SK-N-SH treated with all-trans-retinoic acid at 6 μM for 48 hours (cell line): ENCODE results near the gene CNN2.
A peak's percentile ranks its signal among the peaks of the same experiment; 100 is the strongest.

Experiments used
- ATAC-seq: fragments of 200-7000 bp; cut with Tn5 transposase; 3 replicates; pipeline ENCODE4 v1.9.1; 2020; ENCODE audit warnings: mild to moderate bottlenecking, moderate library complexity
- ARNTL ChIP-seq: fragments of 450-650 bp; formaldehyde crosslinking; IDR thresholded peaks from 2 replicates; pipeline ENCODE4 v1.5.0; 2020; ENCODE audit warnings: low read depth, mild to moderate bottlenecking, moderate library complexity, borderline replicate concordance
- BACH2 ChIP-seq: fragments of 250-450 bp; sonication (Bioruptor Pico); IDR thresholded peaks from 2 replicates; pipeline ENCODE4 v1.9.0; 2021; ENCODE audit warnings: mild to moderate bottlenecking, borderline replicate concordance
- CREB5 ChIP-seq: fragments of 250-450 bp; sonication (Bioruptor Pico); IDR thresholded peaks from 2 replicates; pipeline ENCODE4 v1.5.1; 2020; ENCODE audit warnings: low read depth, mild to moderate bottlenecking, moderate library complexity
- CSDC2 ChIP-seq: fragments of 250-450 bp; sonication (Bioruptor Pico); IDR thresholded peaks from 2 replicates; pipeline ENCODE4 v1.5.0; 2020; ENCODE audit warnings: mild to moderate bottlenecking, moderate library complexity
- ESRRG ChIP-seq: fragments of 250-450 bp; sonication (Bioruptor Pico); IDR thresholded peaks from 2 replicates; pipeline ENCODE4 v1.6.1; 2021; ENCODE audit warnings: mild to moderate bottlenecking
- GLIS3 ChIP-seq: fragments of 250-450 bp; sonication (Bioruptor Pico); IDR thresholded peaks from 2 replicates; pipeline ENCODE4 v1.5.0; 2020; ENCODE audit warnings: mild to moderate bottlenecking, moderate library complexity
- OSR1 ChIP-seq: fragments of 250-450 bp; sonication (Bioruptor Pico); IDR thresholded peaks from 2 replicates; pipeline ENCODE4 v1.8.0; 2022; ENCODE audit warnings: moderate library complexity, mild to moderate bottlenecking, inconsistent platforms
- PATZ1 ChIP-seq: fragments of 250-450 bp; sonication (Bioruptor Pico); IDR thresholded peaks from 2 replicates; pipeline ENCODE4 v1.8.0; 2020; ENCODE audit warnings: mild to moderate bottlenecking, moderate library complexity, borderline replicate concordance
- POU6F1 ChIP-seq: fragments of 250-450 bp; sonication (Bioruptor Pico); IDR thresholded peaks from 2 replicates; pipeline ENCODE4 v1.8.0; 2021; ENCODE audit warnings: low read depth, mild to moderate bottlenecking, moderate library complexity, borderline replicate concordance
- PPARA ChIP-seq: fragments of 250-450 bp; sonication (Bioruptor Pico); IDR thresholded peaks from 2 replicates; pipeline ENCODE4 v1.5.0; 2020; ENCODE audit warnings: mild to moderate bottlenecking, borderline replicate concordance
- RARB ChIP-seq: fragments of 250-450 bp; sonication (Bioruptor Pico); IDR thresholded peaks from 2 replicates; pipeline ENCODE4 v1.8.0; 2021; ENCODE audit warnings: mild to moderate bottlenecking, moderate library complexity
- SNAI2 ChIP-seq: fragments of 250-450 bp; sonication (Bioruptor Pico); IDR thresholded peaks from 2 replicates; pipeline ENCODE4 v1.5.0; 2020; ENCODE audit warnings: mild to moderate bottlenecking, moderate library complexity
- TCF4 ChIP-seq: fragments of 250-450 bp; sonication (Bioruptor Pico); IDR thresholded peaks from 2 replicates; pipeline ENCODE4 v1.8.0; 2021; ENCODE audit warnings: mild to moderate bottlenecking, moderate library complexity, borderline replicate concordance
- TOX ChIP-seq: fragments of 250-450 bp; sonication (Bioruptor Pico); IDR thresholded peaks from 2 replicates; pipeline ENCODE4 v1.8.0; 2021; ENCODE audit warnings: mild to moderate bottlenecking, moderate library complexity, borderline replicate concordance
- TSHZ2 ChIP-seq: fragments of 250-450 bp; sonication (Bioruptor Pico); IDR thresholded peaks from 2 replicates; pipeline ENCODE4 v1.5.0; 2020; ENCODE audit warnings: mild to moderate bottlenecking, moderate library complexity
- ZC3H10 ChIP-seq: fragments of 250-450 bp; sonication (Bioruptor Pico); IDR thresholded peaks from 2 replicates; pipeline ENCODE4 v1.5.1; 2021; ENCODE audit warnings: mild to moderate bottlenecking, moderate library complexity
- ZFP3 ChIP-seq: fragments of 250-450 bp; sonication (Bioruptor Pico); IDR thresholded peaks from 2 replicates; pipeline ENCODE4 v1.5.0; 2020; ENCODE audit warnings: mild to moderate bottlenecking, moderate library complexity
- ZFP30 ChIP-seq: fragments of 450-650 bp; formaldehyde crosslinking; IDR thresholded peaks from 2 replicates; pipeline ENCODE4 v1.5.0; 2022; ENCODE audit warnings: mild to moderate bottlenecking, moderate library complexity
- ZNF565 ChIP-seq: fragments of 450-650 bp; formaldehyde crosslinking; conservative IDR thresholded peaks from 2 replicates; pipeline ENCODE4 v1.5.0; 2020; ENCODE audit warnings: low read depth, mild to moderate bottlenecking, moderate library complexity
- ZNF70 ChIP-seq: fragments of 450-650 bp; formaldehyde crosslinking; IDR thresholded peaks from 2 replicates; pipeline ENCODE4 v1.5.0; 2020; ENCODE audit warnings: mild to moderate bottlenecking, moderate library complexity
- ZNF8 ChIP-seq: fragments of 450-650 bp; formaldehyde crosslinking; IDR thresholded peaks from 2 replicates; pipeline ENCODE4 v1.5.0; 2020; ENCODE audit warnings: mild to moderate bottlenecking, moderate library complexity

Gene CNN2

GRCh38 chr19:1055886-1056620, 29.6 kb downstream of the CNN2 start:
- TF ChIP-seq PPARA (CRISPR knock-in tag) (no peak), ESRRG (no peak), POU6F1 (CRISPR knock-in tag) (no peak)
- no peak for ATAC-seq

GRCh38 chr19:1057176-1057855, 30.9 kb downstream of the CNN2 start:
- ATAC-seq = 0 out of 3 replicates have a peak, but pooled peaks have one; percentile 21

GRCh38 chr19:1058112-1058511, 31.7 kb downstream of the CNN2 start:
- no peak for ATAC-seq
- TF ChIP-seq PATZ1 (CRISPR knock-in tag) = no peak
- TF ChIP-seq ESRRG = no peak
- no peak for TF ChIP-seq ZNF70 (CRISPR knock-in tag)
- TF ChIP-seq ZFP30 (CRISPR knock-in tag) = no peak
- no peak for TF ChIP-seq ZFP3 (CRISPR knock-in tag)
- no peak for TF ChIP-seq BACH2
- TF ChIP-seq OSR1 (CRISPR knock-in tag) = no peak
- no peak for TF ChIP-seq SNAI2
- TF ChIP-seq TCF4 (CRISPR knock-in tag) = no peak
- no peak for TF ChIP-seq ARNTL (CRISPR knock-in tag)

More at GRCh38 chr19:1057176-1057855, 30.9 kb downstream of the CNN2 start:
- TF ChIP-seq TOX (CRISPR knock-in tag) (no peak), ZNF565 (CRISPR knock-in tag) (no peak), CREB5 (no peak), RARB (CRISPR knock-in tag) (no peak), PATZ1 (CRISPR knock-in tag) (no peak), CSDC2 (CRISPR knock-in tag) (no peak), TCF4 (CRISPR knock-in tag) (no peak), TSHZ2 (no peak), ESRRG (no peak), ZC3H10 (CRISPR knock-in tag) (no peak), ZFP3 (CRISPR knock-in tag) (no peak), ZNF70 (CRISPR knock-in tag) (no peak), ZNF8 (CRISPR knock-in tag) (no peak), ARNTL (CRISPR knock-in tag) (no peak), PPARA (CRISPR knock-in tag) (no peak), BACH2 (no peak), GLIS3 (no peak)
